ENCODE data around the gene AKR1C2. TPM values are rescaled to one million over a fixed set of nuclear protein-coding genes. Genes with fewer than 3 reads are reported as not detected.

The AKR1C2 gene
- polyA plus RNA-seq, 2 of the 4 experiments (the other 2 are of a cell fraction) = 5,660 to 6,805 TPM

- TF ChIP-seq REST (IDR thresholded peaks at IDR 0.05) (no peak; the same call in 1 of the 2 replicates), CHD2 (IDR thresholded peaks at IDR 0.05; ENCODE audit: low read length, partially characterized antibody) (peak; percentile 4), RNF2 (IDR thresholded peaks at IDR 0.05; ENCODE audit: borderline replicate concordance, low read depth) (no peak), JUNB (IDR thresholded peaks at IDR 0.05) (no peak), POLR2AphosphoS2 (conservative IDR thresholded peaks at IDR 0.05; ENCODE audit: low read length) (peak; percentile 94; the same call in 1 of the 2 replicates), CTCF (IDR thresholded peaks at IDR 0.05) (no peak), TP53 (CRISPR knock-in tag; IDR thresholded peaks at IDR 0.05) (peak; percentile 74; the same call in 1 of the 2 replicates), HMGXB4 (CRISPR knock-in tag; IDR thresholded peaks at IDR 0.05; ENCODE audit: borderline replicate concordance) (peak; percentile 12; the same call in 1 of the 2 replicates), NR3C1 (IDR thresholded peaks at IDR 0.05) (no peak), RARB (CRISPR knock-in tag; IDR thresholded peaks at IDR 0.05) (0 out of 2 replicates have a peak, but pooled peaks have one; percentile 72)
Observed at GRCh38 chr10:4982764-4983226, 20.9 kb downstream of the AKR1C2 start (continued).

- peak overlapping the region; percentile 81 to 93 for H3K27ac ChIP-seq
- ATAC-seq (peak; percentile 1 to 7), DNase-seq (ENCODE audit: low read depth in 1 of 2, low spot score in 1 of 2) (peak in 1 of 2 experiments; percentile 94), FAIRE-seq (no peak)
- 9% methylated on average over 14 of the region's 14 CpGs for WGBS (ENCODE audit: missing lambda C conversion rate)
- peak overlapping the region; percentile 58 for H3K4me2 ChIP-seq
- peaks cover 81% of the 10 kb centered on the region for H3K4me1 ChIP-seq
- CTCF ChIA-PET = interaction anchor here (0.6 to 6.1 kb wide), 22 partner anchors 15 to 453 kb away, joined by 3 to 148 read pairs (median 4); partner anchors contain the start of gene AKR1E2
- H3K9me3 ChIP-seq = no peaks in the 10 kb centered on the region
- POLR2A ChIA-PET = interaction anchor here (0.7 to 4.5 kb wide), 6 partner anchors 19 to 167 kb away, joined by 3 to 55 read pairs (median 3); partner anchors contain the start of gene AKR1C1
- no peak overlapping the region for H3K4me3 ChIP-seq
- no peak for TF ChIP-seq BCL3 (IDR thresholded peaks at IDR 0.05)
- TF ChIP-seq CTCF (IDR thresholded peaks at IDR 0.05) = peak; percentile 51
- TF ChIP-seq SREBF2 (IDR thresholded peaks at IDR 0.05) = no peak
- no peak for TF ChIP-seq ZNF302 (CRISPR knock-in tag; IDR thresholded peaks at IDR 0.05)
- 0 out of 2 replicates have a peak, but pooled peaks have one; percentile 21 for TF ChIP-seq MAX (IDR thresholded peaks at IDR 0.05)
- no peak for TF ChIP-seq MYC (IDR thresholded peaks at IDR 0.05; ENCODE audit: borderline replicate concordance, low read length)
- TF ChIP-seq EHF (CRISPR knock-in tag; IDR thresholded peaks at IDR 0.05) = 0 out of 2 replicates have a peak, but pooled peaks have one; percentile 32
- TF ChIP-seq RNF2 (IDR thresholded peaks at IDR 0.05; ENCODE audit: borderline replicate concordance, low read depth) = no peak
- TF ChIP-seq KDM1A (IDR thresholded peaks at IDR 0.05; ENCODE audit: low read depth) = no peak
- TF ChIP-seq JUN (IDR thresholded peaks at IDR 0.05) = peak; percentile 47 to 76; a peak in 4 of 5 replicates
- TF ChIP-seq ZFP36 (IDR thresholded peaks at IDR 0.05; ENCODE audit: borderline replicate concordance, partially characterized antibody) = no peak
- 0 out of 2 replicates have a peak, but pooled peaks have one; percentile 55 for TF ChIP-seq HMGXB4 (CRISPR knock-in tag; IDR thresholded peaks at IDR 0.05; ENCODE audit: borderline replicate concordance)
- TF ChIP-seq CBX8 (IDR thresholded peaks at IDR 0.05) = no peak
- TF ChIP-seq NR3C1 (IDR thresholded peaks at IDR 0.05) = no peak
- peak; percentile 46; the same call in 1 of the 2 replicates for TF ChIP-seq TFCP2L1 (CRISPR knock-in tag; IDR thresholded peaks at IDR 0.05)
- peak; percentile 87; the same call in 1 of the 2 replicates for TF ChIP-seq RARB (CRISPR knock-in tag; IDR thresholded peaks at IDR 0.05)
Observed at GRCh38 chr10:4981722-4982471, 21.8 kb downstream of the AKR1C2 start.

Data from A549 (cell line).